ENCODE results near the gene RBM25.

DNA sequence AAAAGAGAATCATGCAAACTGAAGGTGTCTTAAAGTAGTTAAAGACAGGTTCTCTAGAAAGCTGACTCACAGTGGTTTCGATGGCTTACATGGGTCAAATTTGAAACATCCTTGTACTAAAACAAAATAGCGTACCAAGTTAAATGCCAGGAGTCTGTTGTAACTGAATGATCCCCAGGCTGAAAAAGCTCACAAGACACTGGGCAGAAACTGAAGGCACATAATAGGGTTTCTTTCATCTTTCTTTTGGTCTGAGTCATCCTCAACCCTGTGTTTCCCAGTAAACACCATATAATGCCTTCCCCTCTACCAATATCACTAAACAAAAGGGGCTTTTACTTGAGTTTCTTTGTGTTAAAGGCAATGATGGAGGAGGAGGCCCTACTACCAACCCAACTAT, 44.2 kb upstream of the RBM25 start:
- TF ChIP-seq POLR2A (IDR thresholded peaks at IDR 0.05): no peak
- TF ChIP-seq, protein P1, sequence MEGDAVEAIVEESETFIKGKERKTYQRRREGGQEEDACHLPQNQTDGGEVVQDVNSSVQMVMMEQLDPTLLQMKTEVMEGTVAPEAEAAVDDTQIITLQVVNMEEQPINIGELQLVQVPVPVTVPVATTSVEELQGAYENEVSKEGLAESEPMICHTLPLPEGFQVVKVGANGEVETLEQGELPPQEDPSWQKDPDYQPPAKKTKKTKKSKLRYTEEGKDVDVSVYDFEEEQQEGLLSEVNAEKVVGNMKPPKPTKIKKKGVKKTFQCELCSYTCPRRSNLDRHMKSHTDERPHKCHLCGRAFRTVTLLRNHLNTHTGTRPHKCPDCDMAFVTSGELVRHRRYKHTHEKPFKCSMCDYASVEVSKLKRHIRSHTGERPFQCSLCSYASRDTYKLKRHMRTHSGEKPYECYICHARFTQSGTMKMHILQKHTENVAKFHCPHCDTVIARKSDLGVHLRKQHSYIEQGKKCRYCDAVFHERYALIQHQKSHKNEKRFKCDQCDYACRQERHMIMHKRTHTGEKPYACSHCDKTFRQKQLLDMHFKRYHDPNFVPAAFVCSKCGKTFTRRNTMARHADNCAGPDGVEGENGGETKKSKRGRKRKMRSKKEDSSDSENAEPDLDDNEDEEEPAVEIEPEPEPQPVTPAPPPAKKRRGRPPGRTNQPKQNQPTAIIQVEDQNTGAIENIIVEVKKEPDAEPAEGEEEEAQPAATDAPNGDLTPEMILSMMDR (IDR thresholded peaks at IDR 0.05): no peak

All from testis (tissue), 2 donors.